Endothelial cell of umbilical vein (primary cell): ENCODE results near the gene APOF. TPM values are rescaled to one million over a fixed set of nuclear protein-coding genes. Genes with fewer than 3 reads are reported as not detected.
"Not testable (repeated sequence)": the region's sequence is repeated elsewhere in the genome, so short reads cannot be mapped to it uniquely, and the experiment has no call there.

Source experiments
- BruUV-seq: library from RNA; stranded (reverse); fragments of 400-500 nt; replicated peaks from 2 replicates; lab custom pipeline; 2021; lab: Mats Ljungman, UMichigan
- CTCF ChIA-PET: fragments of 300-600, 350-600 bp; sonication (Branson Sonifier 250); formaldehyde crosslinking; loops from one replicate; lab custom pipeline; 2021; ENCODE audit warnings: antibody characterized with exemption, inconsistent platforms; lab: Charles Lee
- POLR2A ChIA-PET: fragments of 300-600, 350-600 bp; sonication (Branson Sonifier 250); formaldehyde crosslinking; loops from one replicate; lab custom pipeline; 2021; ENCODE audit warnings: antibody characterized with exemption, inconsistent platforms; lab: Charles Lee
- DNase-seq: peaks from one replicate; pipeline ENCODE4 v3.0.0-alpha.2; 2011; ENCODE audit warnings: low read depth, low spot score
- FAIRE-seq: peaks from 2 replicates; lab custom pipeline; 2011; peaks lifted over from hg19 to GRCh38; lab: Jason Lieb, UNC
- H2AFZ ChIP-seq: 2 replicates; pipeline ENCODE4 v1.6.0; 2012; ENCODE audit warnings: low read depth, low read length, control low read depth, inconsistent platforms
- H3K27ac ChIP-seq: 2 replicates; pipeline ENCODE4 v1.5.1; 2011; ENCODE audit warnings: low read depth, mild to moderate bottlenecking, control low read depth, low read length, moderate library complexity; ENCODE audit not compliant: insufficient read depth
- H3K27me3 ChIP-seq, 2 experiments: 2 replicates each; pipeline versions ENCODE4 v1.6.0 to v1.6.1; 2011; ENCODE audit warnings: low read length in 2 of 2, mixed read lengths in 1 of 2; ENCODE audit not compliant: control insufficient read depth in 2 of 2, insufficient read depth in 2 of 2
- H3K36me3 ChIP-seq, 2 experiments: 2 replicates in 1 of 2; 3 replicates in 1 of 2; pipeline ENCODE4 v1.5.1; 2011; ENCODE audit warnings: low read length in 2 of 2, mild to moderate bottlenecking in 1 of 2, moderate library complexity in 1 of 2; ENCODE audit not compliant: control insufficient read depth in 2 of 2, insufficient read depth in 2 of 2; ENCODE audit errors: extremely low read depth in 1 of 2
- H3K4me1 ChIP-seq: 3 replicates; pipeline ENCODE4 v1.5.1; 2011; ENCODE audit warnings: mild to moderate bottlenecking, low read length; ENCODE audit not compliant: control insufficient read depth, insufficient read depth; ENCODE audit errors: extremely low read depth
- H3K4me2 ChIP-seq: 2 replicates; pipeline ENCODE4 v1.6.1; 2011; ENCODE audit warnings: low read length, control low read depth, mixed read lengths; ENCODE audit not compliant: insufficient read depth
- H3K4me3 ChIP-seq, 3 experiments: fragments of 200-600 bp in 1 of 3; sonication (generic), shearing (Covaris generic) in 1 of 3; replicated peaks in 1 of 3; 2 replicates each; pipeline ENCODE4 v1.5.1; 2011 to 2016; ENCODE audit warnings: control low read depth in 3 of 3, low read length in 3 of 3, mild to moderate bottlenecking in 2 of 3, inconsistent platforms in 1 of 3, low read depth in 1 of 3, moderate library complexity in 1 of 3; ENCODE audit not compliant: insufficient read depth in 1 of 3
- H3K79me2 ChIP-seq: 2 replicates; pipeline ENCODE4 v1.6.0; 2012; ENCODE audit warnings: low read length, inconsistent platforms; ENCODE audit not compliant: control insufficient read depth, insufficient read depth
- H3K9ac ChIP-seq: replicated peaks from 2 replicates; pipeline ENCODE3; 2011; ENCODE audit warnings: low read length, control low read depth; ENCODE audit not compliant: insufficient read depth; ENCODE audit errors: extremely low read depth
- H3K9me1 ChIP-seq: replicated peaks from 3 replicates; pipeline ENCODE4 v1.6.0; 2011; ENCODE audit warnings: mild to moderate bottlenecking, low read length; ENCODE audit not compliant: control insufficient read depth, insufficient read depth; ENCODE audit errors: extremely low read depth
- H3K9me3 ChIP-seq: replicated peaks from 2 replicates; pipeline ENCODE4 v1.5.1; 2012; ENCODE audit warnings: low read length, inconsistent platforms; ENCODE audit not compliant: control insufficient read depth, insufficient read depth
- H4K20me1 ChIP-seq: replicated peaks from 2 replicates; pipeline ENCODE3; 2011; ENCODE audit warnings: mild to moderate bottlenecking, low read length; ENCODE audit not compliant: control insufficient read depth, insufficient read depth; ENCODE audit errors: extremely low read depth
- dilution Hi-C: fragments of 300-500 bp; cut with MboI; formaldehyde crosslinking; loops from one replicate; pipeline ENCODE4 v1.15.0; 2019; ENCODE audit warnings: low sequenced_read_pairs; ENCODE audit not compliant: extremely low pct_ligation_motif_present
- intact Hi-C: fragments of 100-400 bp; cut with micrococcal nuclease; formaldehyde crosslinking; loops from one replicate; pipeline ENCODE4 v1.10.0; 2022
- polyA plus RNA-seq, 4 experiments: library from polyadenylated mRNA; depleted of rRNA in 3 of 4; stranded (reverse) in 3 of 4; unstranded in 1 of 4; fragments of >200 nt; gene quantifications; 2 replicates each; pipeline versions ENCODE4 v1.2.1 to v1.2.3, GENCODE V29; 2011 to 2012; ENCODE audit warnings: missing spikeins in 1 of 4
- total RNA-seq: library from RNA; stranded (reverse); gene quantifications from 2 replicates; pipeline ENCODE4 v1.2.3, GENCODE V29; 2021

APOF gene
- total and polyA plus RNA-seq, 2 donors (not counting 3 experiments of a cell fraction or from before 2014, with no cell fraction given): not detected

- H3K9me1 ChIP-seq, H3K36me3 ChIP-seq, H3K79me2 ChIP-seq, H3K9ac ChIP-seq, H2AFZ ChIP-seq, H3K4me2 ChIP-seq, H3K27me3 ChIP-seq, POLR2A ChIA-PET, BruUV-seq, H3K27ac ChIP-seq, H3K9me3 ChIP-seq, intact Hi-C loops, H3K4me1 ChIP-seq, DNase-seq, H3K4me3 ChIP-seq, FAIRE-seq, H4K20me1 ChIP-seq, CTCF ChIA-PET: not testable (repeated sequence)
- dilution Hi-C loops: loop anchor here (10.0 kb wide), 1 partner anchor 57 kb away; no protein-coding TSS in a partner anchor
Observed at GRCh38 chr12:56401612-56402011, 39.0 kb upstream of the APOF start.

GRCh38 chr12:56401125-56401524 is 38.5 kb upstream of the APOF start:
- DNase-seq, H3K79me2 ChIP-seq, H3K36me3 ChIP-seq, H3K4me3 ChIP-seq, H3K9me1 ChIP-seq, H3K27me3 ChIP-seq, H3K4me1 ChIP-seq, intact Hi-C loops, FAIRE-seq, H3K4me2 ChIP-seq, CTCF ChIA-PET, H3K9me3 ChIP-seq, H3K9ac ChIP-seq, BruUV-seq, H3K27ac ChIP-seq, H2AFZ ChIP-seq, POLR2A ChIA-PET, H4K20me1 ChIP-seq: not testable (repeated sequence)
- dilution Hi-C loops: loop anchor here (10.0 kb wide), 1 partner anchor 56 kb away; no protein-coding TSS in a partner anchor

GRCh38 chr12:56399466-56399865 is 36.8 kb upstream of the APOF start:
- H3K4me2 ChIP-seq, BruUV-seq, H3K9me3 ChIP-seq, H2AFZ ChIP-seq, H3K27ac ChIP-seq, H3K4me1 ChIP-seq, CTCF ChIA-PET, intact Hi-C loops, H3K9me1 ChIP-seq, dilution Hi-C loops, H3K27me3 ChIP-seq, H3K9ac ChIP-seq, H3K4me3 ChIP-seq, H4K20me1 ChIP-seq, DNase-seq, H3K79me2 ChIP-seq, H3K36me3 ChIP-seq, FAIRE-seq, POLR2A ChIA-PET: not testable (repeated sequence)
